Measurements from ENCODE around the gene HMCN2. TPM values are rescaled to one million over a fixed set of nuclear protein-coding genes. Genes with fewer than 3 reads are reported as not detected.

HMCN2 gene
- total and polyA plus RNA-seq, 2 donors (not counting 3 experiments of a cell fraction or from before 2014, with no cell fraction given): 0.04 to 0.24 TPM

GRCh38 chr9:130354806-130355205, 89.2 kb downstream of the HMCN2 start:
- Histone ChIP-seq H3K27me3 (ENCODE audit: control insufficient read depth in 2 of 2, insufficient read depth in 2 of 2, low read length in 2 of 2) (no peaks in the 10 kb centered on the region), H3K36me3 (ENCODE audit: control insufficient read depth in 2 of 2, extremely low read depth in 1 of 2, insufficient read depth in 2 of 2, low read length in 2 of 2) (no peaks in the 10 kb centered on the region), H3K9me3 (replicated peaks; ENCODE audit: control insufficient read depth, insufficient read depth, low read length) (no peaks in the 10 kb centered on the region), H3K79me2 (ENCODE audit: control insufficient read depth, insufficient read depth, low read length) (no peaks in the 10 kb centered on the region), H3K4me3 (replicated peaks in 1 of 3; ENCODE audit: insufficient read depth in 1 of 3, low read depth in 1 of 3, low read length in 3 of 3) (no peak overlapping the region), H3K4me1 (ENCODE audit: control insufficient read depth, extremely low read depth, insufficient read depth, low read length) (no peaks in the 10 kb centered on the region), H4K20me1 (replicated peaks; ENCODE audit: control insufficient read depth, extremely low read depth, insufficient read depth, low read length) (no peaks in the 10 kb centered on the region), H3K4me2 (ENCODE audit: insufficient read depth, low read length) (no peak overlapping the region), H3K9me1 (replicated peaks; ENCODE audit: control insufficient read depth, extremely low read depth, insufficient read depth, low read length) (no peaks in the 10 kb centered on the region), H2AFZ (ENCODE audit: low read depth, low read length) (no peak overlapping the region), H3K27ac (ENCODE audit: insufficient read depth, low read depth, low read length) (no peak overlapping the region), H3K9ac (replicated peaks; ENCODE audit: extremely low read depth, insufficient read depth, low read length) (no peak overlapping the region)
- no TSS peak for BruUV-seq (replicated peaks)
- dilution Hi-C loops (cut with MboI; ENCODE audit: extremely low pct_ligation_motif_present, low sequenced_read_pairs): no loop called here
- POLR2A ChIA-PET: no interaction called here
- TF ChIP-seq MYC (IDR thresholded peaks at IDR 0.05; ENCODE audit: low read depth, low read length): no peak
- no peak for TF ChIP-seq GATA2 (IDR thresholded peaks at IDR 0.05; ENCODE audit: insufficient read depth, insufficient read length, low read depth, low read length)
- no peak for TF ChIP-seq FOS (IDR thresholded peaks at IDR 0.05; ENCODE audit: borderline replicate concordance, insufficient read depth, low read length)
- no peak for TF ChIP-seq JUN (IDR thresholded peaks at IDR 0.05; ENCODE audit: borderline replicate concordance, insufficient read depth, insufficient read length, low read depth)
- no peak for TF ChIP-seq CTCF (IDR thresholded peaks at IDR 0.05; ENCODE audit: extremely low read depth in 1 of 2, insufficient read depth in 1 of 2, low read depth in 1 of 2, low read length in 2 of 2)
- TF ChIP-seq POLR2AphosphoS5 (IDR thresholded peaks at IDR 0.05; ENCODE audit: insufficient read depth, low read depth, low read length): no peak
- TF ChIP-seq POLR2A (IDR thresholded peaks at IDR 0.05; ENCODE audit: low read depth, low read length): no peak
- no peak for TF ChIP-seq MAX (IDR thresholded peaks at IDR 0.05; ENCODE audit: insufficient read depth, insufficient read length)
- TF ChIP-seq EZH2 (IDR thresholded peaks at IDR 0.05; ENCODE audit: borderline replicate concordance, low read depth, low read length, severe bottlenecking): no peak
- CTCF ChIA-PET: no interaction called here
- FAIRE-seq (no peak), DNase-seq (ENCODE audit: low read depth, low spot score) (no peak)
- intact Hi-C loops (cut with micrococcal nuclease): no loop called here
